ENCODE results near the gene TRPC4AP. TPM values are rescaled to one million over a fixed set of nuclear protein-coding genes. Genes with fewer than 3 reads are reported as not detected.

The TRPC4AP gene
- total and polyA plus RNA-seq, 10 of the 15 experiments (the other 5 are each of a cell fraction or from before 2014, with no cell fraction given) = 1.1 to 61.7 (median 41.2) TPM

DNA sequence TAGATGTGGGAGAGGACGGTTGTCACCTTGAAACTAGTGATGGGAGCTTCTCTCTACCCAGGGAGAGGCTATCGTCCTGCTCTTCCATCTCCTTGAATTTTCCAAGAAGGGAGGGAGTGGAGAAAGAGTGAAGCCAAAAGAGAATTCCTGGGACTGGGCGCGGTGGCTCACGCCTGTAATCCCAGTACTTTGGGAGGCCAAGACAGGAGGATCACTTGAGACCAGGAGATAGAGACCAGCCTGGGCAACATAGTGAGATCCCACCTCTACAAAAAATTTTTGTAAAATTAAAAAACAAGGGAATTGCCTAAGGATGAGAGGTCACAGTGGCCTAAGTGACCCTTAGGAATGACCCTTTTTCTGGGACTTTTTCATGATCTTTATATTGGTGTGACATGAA is 128.1 kb downstream of the TRPC4AP start:
- intact Hi-C loops (cut with micrococcal nuclease; ENCODE audit: unreplicated experiment) = no loop called here
- Histone ChIP-seq H3K9me3 (replicated peaks; ENCODE audit: control insufficient read depth, insufficient read depth, low read length) (no peaks in the 10 kb centered on the region), H3K36me3 (ENCODE audit: control insufficient read depth in 2 of 2, insufficient read depth in 2 of 2, low read length in 1 of 2) (no peaks in the 10 kb centered on the region), H3K27me3 (replicated peaks in 1 of 2; ENCODE audit: control insufficient read depth in 2 of 2, insufficient read depth in 2 of 2, low read length in 1 of 2) (no peaks in the 10 kb centered on the region), H3K4me2 (ENCODE audit: control insufficient read depth, insufficient read depth) (no peak overlapping the region), H3K4me3 (no peak overlapping the region), H3K9ac (ENCODE audit: control insufficient read depth, insufficient read depth, low read length) (no peak overlapping the region), H3K79me2 (ENCODE audit: control insufficient read depth, insufficient read depth, low read length) (no peaks in the 10 kb centered on the region), H2AFZ (ENCODE audit: control insufficient read depth, low read depth, low read length) (no peak overlapping the region), H4K20me1 (ENCODE audit: control insufficient read depth, insufficient read depth) (no peaks in the 10 kb centered on the region), H3K27ac (ENCODE audit: control insufficient read depth, insufficient read depth) (no peak overlapping the region), H3K4me1 (ENCODE audit: control insufficient read depth, insufficient read depth, low read length) (no peaks in the 10 kb centered on the region)
- no peak for TF ChIP-seq CHD4 (IDR thresholded peaks at IDR 0.05)
- no peak for TF ChIP-seq RCOR1 (conservative IDR thresholded peaks at IDR 0.05; ENCODE audit: low read depth, low read length)
- TF ChIP-seq, protein P1, sequence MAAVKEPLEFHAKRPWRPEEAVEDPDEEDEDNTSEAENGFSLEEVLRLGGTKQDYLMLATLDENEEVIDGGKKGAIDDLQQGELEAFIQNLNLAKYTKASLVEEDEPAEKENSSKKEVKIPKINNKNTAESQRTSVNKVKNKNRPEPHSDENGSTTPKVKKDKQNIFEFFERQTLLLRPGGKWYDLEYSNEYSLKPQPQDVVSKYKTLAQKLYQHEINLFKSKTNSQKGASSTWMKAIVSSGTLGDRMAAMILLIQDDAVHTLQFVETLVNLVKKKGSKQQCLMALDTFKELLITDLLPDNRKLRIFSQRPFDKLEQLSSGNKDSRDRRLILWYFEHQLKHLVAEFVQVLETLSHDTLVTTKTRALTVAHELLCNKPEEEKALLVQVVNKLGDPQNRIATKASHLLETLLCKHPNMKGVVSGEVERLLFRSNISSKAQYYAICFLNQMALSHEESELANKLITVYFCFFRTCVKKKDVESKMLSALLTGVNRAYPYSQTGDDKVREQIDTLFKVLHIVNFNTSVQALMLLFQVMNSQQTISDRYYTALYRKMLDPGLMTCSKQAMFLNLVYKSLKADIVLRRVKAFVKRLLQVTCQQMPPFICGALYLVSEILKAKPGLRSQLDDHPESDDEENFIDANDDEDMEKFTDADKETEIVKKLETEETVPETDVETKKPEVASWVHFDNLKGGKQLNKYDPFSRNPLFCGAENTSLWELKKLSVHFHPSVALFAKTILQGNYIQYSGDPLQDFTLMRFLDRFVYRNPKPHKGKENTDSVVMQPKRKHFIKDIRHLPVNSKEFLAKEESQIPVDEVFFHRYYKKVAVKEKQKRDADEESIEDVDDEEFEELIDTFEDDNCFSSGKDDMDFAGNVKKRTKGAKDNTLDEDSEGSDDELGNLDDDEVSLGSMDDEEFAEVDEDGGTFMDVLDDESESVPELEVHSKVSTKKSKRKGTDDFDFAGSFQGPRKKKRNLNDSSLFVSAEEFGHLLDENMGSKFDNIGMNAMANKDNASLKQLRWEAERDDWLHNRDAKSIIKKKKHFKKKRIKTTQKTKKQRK (IDR thresholded peaks at IDR 0.05; ENCODE audit: low read depth, low read length) = no peak
- no peak for TF ChIP-seq MEF2B (IDR thresholded peaks at IDR 0.05; ENCODE audit: partially characterized antibody, poor library complexity, severe bottlenecking)
- no peak for TF ChIP-seq CREM (IDR thresholded peaks at IDR 0.05; ENCODE audit: low read depth)
- no peak for TF ChIP-seq NRF1 (conservative IDR thresholded peaks at IDR 0.05; ENCODE audit: low read depth, low read length)
- FAIRE-seq (no peak), ATAC-seq (no peak), DNase-seq (ENCODE audit: low read depth, low spot score) (no peak)
- BruUV-seq (replicated peaks) = no TSS peak
- ChIA-PET SMC1A (ENCODE audit: uncharacterized antibody, unreplicated experiment) (no interaction called here), CTCF (interaction anchor here (1.0 kb wide), 1 partner anchor 92 kb away, joined by 4 read pairs; the partner anchor contains the start of gene GGT7), POLR2A (no interaction called here), RAD21 (ENCODE audit: unreplicated experiment) (interaction anchor here (1.0 kb wide), 1 partner anchor 132 kb away, joined by 3 read pairs; no protein-coding TSS in a partner anchor)
- in situ Hi-C loops (cut with MboI) = no loop called here
- 56% methylated on average over 5 of the region's 5 CpGs for WGBS (ENCODE audit: insufficient coverage, insufficient replicate concordance, low lambda C conversion rate, missing lambda C conversion rate)

All from GM12878 (cell line).